BE2C (cell line): ENCODE measurements around the gene LUC7L3.
A peak's percentile ranks its signal among the peaks of the same experiment; 100 is the strongest.

Source experiments
- DNase-seq: peaks from one replicate; pipeline ENCODE4 v3.0.0-alpha.2; 2020
- H3K27me3 ChIP-seq: fragments of 250-450 bp; sonication (Bioruptor Pico); 2 replicates; pipeline ENCODE4 v1.5.1; 2020; ENCODE audit warnings: mild to moderate bottlenecking
- H3K36me3 ChIP-seq: fragments of 250-450 bp; sonication (Bioruptor Pico); 2 replicates; pipeline ENCODE4 v1.5.1; 2020; ENCODE audit warnings: mild to moderate bottlenecking
- H3K4me1 ChIP-seq: fragments of 250-450 bp; sonication (Bioruptor Pico); 2 replicates; pipeline ENCODE4 v1.5.1; 2020
- H3K4me3 ChIP-seq: 2 replicates; pipeline ENCODE4 v1.5.1; 2011; ENCODE audit warnings: low read depth, low read length
- H3K9me3 ChIP-seq: fragments of 250-450 bp; sonication (Bioruptor Pico); 2 replicates; pipeline ENCODE4 v1.5.1; 2020
- TF ChIP-seq, protein P1 (sequence below): IDR thresholded peaks from 2 replicates; pipeline ENCODE4 v1.5.1; 2012; ENCODE audit warnings: mild to moderate bottlenecking, low read depth, low read length

LUC7L3 gene

DNA sequence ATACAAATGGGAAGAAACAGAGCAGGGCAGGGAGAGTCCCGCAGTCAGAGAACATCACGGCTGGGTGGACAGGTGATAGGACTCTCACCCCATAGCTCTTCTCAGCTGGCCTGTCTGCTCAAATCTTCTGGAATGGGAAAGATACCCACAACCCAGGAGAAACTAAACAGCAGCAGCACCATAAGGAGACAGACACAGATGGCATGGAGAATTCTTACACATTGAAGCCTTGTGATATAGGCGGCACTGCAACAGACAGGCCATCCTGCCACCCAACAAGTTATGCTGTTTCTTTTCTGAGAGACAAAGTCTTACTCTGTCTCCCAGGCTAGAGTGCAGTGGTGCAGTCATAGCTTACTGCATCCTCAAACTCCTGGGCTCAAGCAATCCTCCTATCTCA is 56.5 kb downstream of the LUC7L3 start:
- TF ChIP-seq, protein P1, sequence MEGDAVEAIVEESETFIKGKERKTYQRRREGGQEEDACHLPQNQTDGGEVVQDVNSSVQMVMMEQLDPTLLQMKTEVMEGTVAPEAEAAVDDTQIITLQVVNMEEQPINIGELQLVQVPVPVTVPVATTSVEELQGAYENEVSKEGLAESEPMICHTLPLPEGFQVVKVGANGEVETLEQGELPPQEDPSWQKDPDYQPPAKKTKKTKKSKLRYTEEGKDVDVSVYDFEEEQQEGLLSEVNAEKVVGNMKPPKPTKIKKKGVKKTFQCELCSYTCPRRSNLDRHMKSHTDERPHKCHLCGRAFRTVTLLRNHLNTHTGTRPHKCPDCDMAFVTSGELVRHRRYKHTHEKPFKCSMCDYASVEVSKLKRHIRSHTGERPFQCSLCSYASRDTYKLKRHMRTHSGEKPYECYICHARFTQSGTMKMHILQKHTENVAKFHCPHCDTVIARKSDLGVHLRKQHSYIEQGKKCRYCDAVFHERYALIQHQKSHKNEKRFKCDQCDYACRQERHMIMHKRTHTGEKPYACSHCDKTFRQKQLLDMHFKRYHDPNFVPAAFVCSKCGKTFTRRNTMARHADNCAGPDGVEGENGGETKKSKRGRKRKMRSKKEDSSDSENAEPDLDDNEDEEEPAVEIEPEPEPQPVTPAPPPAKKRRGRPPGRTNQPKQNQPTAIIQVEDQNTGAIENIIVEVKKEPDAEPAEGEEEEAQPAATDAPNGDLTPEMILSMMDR = no peak
- Histone ChIP-seq H3K4me1 (no peaks in the 10 kb centered on the region), H3K36me3 (no peaks in the 10 kb centered on the region), H3K9me3 (no peaks in the 10 kb centered on the region), H3K4me3 (no peak overlapping the region), H3K27me3 (no peaks in the 10 kb centered on the region)
- DNase-seq = no peak

DNA sequence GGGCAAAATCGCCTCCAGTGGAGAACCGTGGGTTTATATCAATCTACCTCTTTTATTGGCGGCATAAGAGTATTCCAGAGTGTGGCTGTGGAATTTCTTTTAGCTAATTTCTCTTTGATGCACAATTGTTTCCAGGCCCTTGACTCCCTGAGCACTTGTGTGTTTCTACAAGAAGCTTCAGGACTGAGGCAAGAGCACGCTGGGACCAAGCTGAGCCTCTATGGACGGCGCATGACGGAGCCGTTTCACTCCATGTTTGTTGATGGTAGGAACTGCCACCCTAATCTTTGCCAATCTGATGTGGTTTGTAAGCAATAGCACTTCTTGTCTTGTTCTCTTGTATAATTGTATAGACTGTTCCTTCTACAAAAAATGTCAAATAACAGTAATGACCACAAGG is 59.1 kb downstream of the LUC7L3 start:
- H3K36me3 ChIP-seq = no peaks in the 10 kb centered on the region
- no peaks in the 10 kb centered on the region for H3K4me1 ChIP-seq
- no peak overlapping the region for H3K4me3 ChIP-seq
- TF ChIP-seq, protein P1 = no peak
- H3K9me3 ChIP-seq = no peaks in the 10 kb centered on the region
- H3K27me3 ChIP-seq = no peaks in the 10 kb centered on the region
- DNase-seq = no peak

DNA sequence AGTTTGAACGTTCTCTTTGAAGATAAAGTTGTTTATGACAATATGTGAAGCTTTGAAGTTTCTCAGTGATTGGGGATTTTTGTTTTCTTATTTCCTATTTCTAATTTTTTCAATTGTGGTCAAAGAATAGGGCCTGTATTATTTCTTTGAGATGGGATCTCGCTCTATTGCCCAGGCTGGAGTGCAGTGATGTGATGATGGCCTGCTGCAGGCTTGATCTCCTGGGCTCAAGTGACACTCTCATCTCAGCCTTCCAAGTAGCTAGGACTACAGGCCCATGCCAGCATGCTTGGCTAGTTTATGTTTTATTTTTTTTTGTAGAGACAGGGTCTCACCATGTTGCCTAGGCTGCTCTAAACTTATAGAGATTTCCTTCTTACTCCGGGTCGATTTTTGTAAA is 59.6 kb downstream of the LUC7L3 start:
- DNase-seq = no peak
- TF ChIP-seq, protein P1 = no peak

DNA sequence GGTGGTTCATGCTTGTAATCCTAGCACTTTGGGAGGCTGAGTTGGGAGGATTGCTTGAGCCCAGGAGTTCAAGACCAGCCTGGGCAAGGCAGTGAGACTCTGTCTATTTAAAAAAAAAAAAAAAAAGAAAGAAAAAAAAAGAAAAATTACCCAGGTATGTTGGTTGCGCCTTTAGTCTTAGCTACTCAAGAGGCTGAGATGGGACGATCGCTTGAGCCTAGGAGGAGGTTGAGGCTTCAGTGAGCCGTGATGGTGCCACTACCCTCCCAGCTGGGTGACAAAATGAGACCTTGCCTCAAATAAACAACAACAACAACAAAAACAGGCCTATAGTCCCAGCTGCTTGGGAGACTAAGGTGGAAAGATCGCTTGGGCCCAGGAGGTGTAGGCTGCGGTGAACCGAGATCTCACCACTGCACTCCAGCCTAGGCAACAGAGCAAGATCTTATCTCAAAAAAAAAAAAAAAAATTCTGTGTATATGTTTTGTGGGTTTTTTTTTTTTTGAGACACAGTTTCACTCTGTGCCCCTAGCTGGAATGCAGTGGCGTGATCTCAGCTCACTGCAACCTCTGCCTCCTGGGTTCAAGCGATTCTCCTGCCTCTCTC is 60.4 kb downstream of the LUC7L3 start:
- DNase-seq = no peak
- H3K36me3 ChIP-seq = no peaks in the 10 kb centered on the region
- no peak overlapping the region for H3K4me3 ChIP-seq
- no peaks in the 10 kb centered on the region for H3K27me3 ChIP-seq
- H3K9me3 ChIP-seq = no peaks in the 10 kb centered on the region
- no peaks in the 10 kb centered on the region for H3K4me1 ChIP-seq
- TF ChIP-seq, protein P1 = no peak

More for the DNA sequence above, 59.6 kb downstream of the LUC7L3 start:
- H3K27me3 ChIP-seq = no peaks in the 10 kb centered on the region
- no peak overlapping the region for H3K4me3 ChIP-seq
- H3K4me1 ChIP-seq = no peaks in the 10 kb centered on the region
- H3K36me3 ChIP-seq = no peaks in the 10 kb centered on the region
- no peaks in the 10 kb centered on the region for H3K9me3 ChIP-seq

DNA sequence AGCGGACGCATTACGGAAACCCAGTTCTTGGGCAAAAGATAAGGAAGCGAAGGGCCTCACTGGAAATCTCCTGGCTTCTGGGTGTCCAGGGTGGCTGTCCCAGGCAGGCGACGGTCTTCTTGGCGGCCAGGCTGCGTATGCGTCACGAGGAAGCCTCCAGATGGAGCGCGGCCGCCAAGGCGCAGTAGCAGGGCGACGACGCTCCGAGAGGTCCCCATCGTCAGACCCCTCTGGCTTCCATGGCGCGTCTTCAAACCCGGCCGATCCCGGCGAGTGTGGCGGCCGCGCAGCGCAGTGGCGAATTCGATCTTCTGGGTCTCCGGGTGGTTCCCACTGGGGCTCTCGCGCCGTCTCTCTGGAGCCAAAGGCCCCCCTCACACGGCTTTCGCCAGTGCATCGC is 61.8 kb downstream of the LUC7L3 start:
- Histone ChIP-seq H3K36me3 (no peaks in the 10 kb centered on the region), H3K4me1 (no peaks in the 10 kb centered on the region), H3K27me3 (no peaks in the 10 kb centered on the region), H3K4me3 (no peak overlapping the region), H3K9me3 (no peaks in the 10 kb centered on the region)
- no peak for DNase-seq
- TF ChIP-seq, protein P1 = no peak

DNA sequence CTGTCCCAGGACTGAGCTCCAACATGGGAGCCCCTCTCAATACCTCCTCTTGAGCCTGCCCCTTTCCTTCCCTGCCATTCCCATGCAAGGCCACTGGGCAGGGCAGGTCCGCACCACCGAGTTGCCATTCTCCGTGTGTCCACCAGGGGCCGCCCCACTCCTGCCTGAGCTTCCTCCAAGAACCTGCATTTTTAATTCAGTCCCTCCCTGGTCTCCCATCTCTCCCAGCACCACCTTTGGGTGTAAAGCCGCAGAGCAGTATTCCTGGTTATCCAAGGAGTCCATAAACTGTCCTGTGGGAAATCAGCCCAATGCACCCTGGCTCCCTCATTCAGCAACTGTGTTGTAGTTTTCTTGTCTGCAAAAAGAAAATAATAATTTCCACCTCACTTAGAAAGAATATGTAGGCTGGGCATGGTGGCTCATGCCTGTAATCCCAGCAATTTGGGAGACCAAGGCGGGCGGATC is 63.8 kb downstream of the LUC7L3 start:
- H3K9me3 ChIP-seq = no peaks in the 10 kb centered on the region
- H3K4me1 ChIP-seq = no peaks in the 10 kb centered on the region
- H3K27me3 ChIP-seq = no peaks in the 10 kb centered on the region
- no peaks in the 10 kb centered on the region for H3K36me3 ChIP-seq
- no peak overlapping the region for H3K4me3 ChIP-seq
- TF ChIP-seq, protein P1 = peak; percentile 98
- peak; percentile 87 for DNase-seq
